H54 (cell line): Measurements from ENCODE around the gene SPAG5.

Source experiments
- DNase-seq: peaks from one replicate; pipeline ENCODE4 v3.0.0; 2011; ENCODE audit warnings: low spot score, mixed read lengths; ENCODE audit not compliant: insufficient read length
- FAIRE-seq: peaks from 3 replicates; lab custom pipeline; 2011; peaks lifted over from hg19 to GRCh38; lab: Jason Lieb, UNC
- POLR2A ChIP-seq: IDR thresholded peaks from 2 replicates; pipeline ENCODE4 v1.6.1; 2011; ENCODE audit warnings: low read depth, mild to moderate bottlenecking, low read length

Gene SPAG5

GRCh38 chr17:28598799-28599310 is at the start of gene SPAG5:
SPAG5 (minus strand) TSS chr17:28599025; CDS start chr17:28598946, 79 bp downstream.
- peak; percentile 93 for TF ChIP-seq POLR2A
- FAIRE-seq (no peak), DNase-seq (peak; percentile 99)

GRCh38 chr17:28646039-28646754 is 47.4 kb upstream of the SPAG5 start:
- DNase-seq, result no peak
- TF ChIP-seq POLR2A, result no peak
- no peak for FAIRE-seq

GRCh38 chr17:28645576-28645939 is 46.7 kb upstream of the SPAG5 start:
- no peak for TF ChIP-seq POLR2A
- DNase-seq (no peak), FAIRE-seq (no peak)

- FAIRE-seq (no peak), DNase-seq (peak; percentile 99)
- TF ChIP-seq POLR2A, result peak; percentile 95
These were observed 46.2 kb upstream of the SPAG5 start, which contains the start of gene BLTP2 for GRCh38 chr17:28644787-28645575. BLTP2 (minus strand) TSS chr17:28645158; CDS start chr17:28645056, 102 bp downstream.

GRCh38 chr17:28643983-28644786 is 45.4 kb upstream of the SPAG5 start:
- FAIRE-seq (no peak), DNase-seq (peak; percentile 75)
- no peak for TF ChIP-seq POLR2A

GRCh38 chr17:28641579-28641978 is 42.8 kb upstream of the SPAG5 start:
- TF ChIP-seq POLR2A, result no peak
- no peak for FAIRE-seq
- no peak for DNase-seq

GRCh38 chr17:28635506-28635905 is 36.7 kb upstream of the SPAG5 start:
- DNase-seq (no peak), FAIRE-seq (no peak)
- TF ChIP-seq POLR2A, result no peak

- TF ChIP-seq POLR2A, result no peak
- FAIRE-seq, result no peak
- DNase-seq, result no peak
These were observed 35.5 kb upstream of the SPAG5 start for GRCh38 chr17:28634206-28634865.

- FAIRE-seq, result no peak
- TF ChIP-seq POLR2A, result no peak
- DNase-seq, result no peak
These were observed 28.0 kb upstream of the SPAG5 start for GRCh38 chr17:28626818-28627217.

GRCh38 chr17:28624148-28624547 is 25.3 kb upstream of the SPAG5 start:
- DNase-seq (no peak), FAIRE-seq (no peak)
- TF ChIP-seq POLR2A, result no peak

- TF ChIP-seq POLR2A, result no peak
- FAIRE-seq (no peak), DNase-seq (no peak)
These were observed 24.9 kb upstream of the SPAG5 start for GRCh38 chr17:28623696-28624095.

- no peak for TF ChIP-seq POLR2A
- DNase-seq (no peak), FAIRE-seq (no peak)
These were observed 23.4 kb upstream of the SPAG5 start for GRCh38 chr17:28622186-28622585.

- no peak for TF ChIP-seq POLR2A
- no peak for FAIRE-seq
- DNase-seq, result no peak
These were observed 21.2 kb upstream of the SPAG5 start for GRCh38 chr17:28620010-28620409.
